HepG2 (cell line): Measurements from ENCODE around the gene BRCA1. TPM values are rescaled to one million over a fixed set of nuclear protein-coding genes. Genes with fewer than 3 reads are reported as not detected.

ENCODE experiments used
- AGO1 ChIP-seq: fragments of 200-400 bp; formaldehyde crosslinking; IDR thresholded peaks from 2 replicates; pipeline ENCODE4 v1.6.1; 2017; ENCODE audit warnings: mild to moderate bottlenecking, low read depth, low read length, moderate library complexity; ENCODE audit not compliant: poor library complexity, severe bottlenecking
- ARNTL ChIP-seq: sonication (generic); formaldehyde crosslinking; IDR thresholded peaks from 2 replicates; pipeline ENCODE4 v1.4.0; 2020; ENCODE audit warnings: mild to moderate bottlenecking, missing genetic modification reagents
- GFI1 ChIP-seq: sonication (generic); formaldehyde crosslinking; IDR thresholded peaks from 2 replicates; pipeline ENCODE4 v1.5.0; 2020; ENCODE audit warnings: missing genetic modification reagents, mild to moderate bottlenecking, borderline replicate concordance
- GZF1 ChIP-seq: sonication (generic); formaldehyde crosslinking; IDR thresholded peaks from 2 replicates; pipeline ENCODE4 v1.5.1; 2020; ENCODE audit warnings: mild to moderate bottlenecking, missing genetic modification reagents
- HDAC1 ChIP-seq: sonication (generic); formaldehyde crosslinking; IDR thresholded peaks from 2 replicates; pipeline ENCODE4 v1.5.1; 2020; ENCODE audit warnings: mild to moderate bottlenecking, missing genetic modification reagents
- HOXA3 ChIP-seq: sonication (generic); formaldehyde crosslinking; IDR thresholded peaks from 2 replicates; pipeline ENCODE4 v1.5.0; 2020; ENCODE audit warnings: missing genetic modification reagents
- ISL2 ChIP-seq: sonication (generic); formaldehyde crosslinking; IDR thresholded peaks from 2 replicates; pipeline ENCODE4 v1.5.0; 2020; ENCODE audit warnings: missing genetic modification reagents
- MBD4 ChIP-seq: IDR thresholded peaks from 2 replicates; pipeline ENCODE4 v1.6.1; 2012; ENCODE audit warnings: low read length, inconsistent platforms, borderline replicate concordance
- MLX ChIP-seq: IDR thresholded peaks from 2 replicates; pipeline ENCODE4 v1.6.1; 2016
- NFE2 ChIP-seq: sonication (generic); formaldehyde crosslinking; IDR thresholded peaks from 2 replicates; pipeline ENCODE4 v1.4.0; 2020; ENCODE audit warnings: missing genetic modification reagents
- RBAK ChIP-seq: sonication (generic); formaldehyde crosslinking; IDR thresholded peaks from 2 replicates; pipeline ENCODE4 v1.5.1; 2020; ENCODE audit warnings: mild to moderate bottlenecking, missing genetic modification reagents
- RELA ChIP-seq: sonication (generic); formaldehyde crosslinking; IDR thresholded peaks from 2 replicates; pipeline ENCODE4 v1.4.0; 2020; ENCODE audit warnings: missing genetic modification reagents
- TBX2 ChIP-seq: sonication (generic); formaldehyde crosslinking; IDR thresholded peaks from 2 replicates; pipeline ENCODE4 v1.5.0; 2020; ENCODE audit warnings: missing genetic modification reagents, mild to moderate bottlenecking, borderline replicate concordance
- TCF12 ChIP-seq, 2 experiments: fragments of 450-650 bp in 1 of 2; sonication (generic) in 1 of 2; formaldehyde crosslinking in 1 of 2; IDR thresholded peaks; 2 replicates each; pipeline versions ENCODE4 v1.6.1 to v1.8.0; 2017 to 2022; ENCODE audit warnings: antibody characterized with exemption in 1 of 2, mild to moderate bottlenecking in 1 of 2, missing genetic modification reagents in 1 of 2, moderate library complexity in 1 of 2
- TMF1 ChIP-seq: sonication (generic); formaldehyde crosslinking; IDR thresholded peaks from 2 replicates; pipeline ENCODE4 v1.8.1; 2022; ENCODE audit warnings: low read depth, missing genetic modification reagents
- ZFP62 ChIP-seq: sonication (generic); formaldehyde crosslinking; IDR thresholded peaks from 2 replicates; pipeline ENCODE4 v1.4.0; 2020; ENCODE audit warnings: missing genetic modification reagents
- ZNF138 ChIP-seq: sonication (generic); formaldehyde crosslinking; IDR thresholded peaks from 2 replicates; pipeline ENCODE4 v1.5.0; 2020; ENCODE audit warnings: mild to moderate bottlenecking, low read depth, missing genetic modification reagents
- ZNF230 ChIP-seq: sonication (generic); formaldehyde crosslinking; IDR thresholded peaks from 2 replicates; pipeline ENCODE4 v1.4.0; 2020; ENCODE audit warnings: mild to moderate bottlenecking, missing genetic modification reagents
- ZNF263 ChIP-seq: sonication (generic); formaldehyde crosslinking; IDR thresholded peaks from 2 replicates; pipeline ENCODE4 v1.4.0; 2020; ENCODE audit warnings: missing genetic modification reagents
- ZNF335 ChIP-seq: sonication (generic); formaldehyde crosslinking; IDR thresholded peaks from 2 replicates; pipeline ENCODE4 v1.4.0; 2020; ENCODE audit warnings: missing genetic modification reagents
- ZNF354B ChIP-seq: sonication (generic); formaldehyde crosslinking; IDR thresholded peaks from 2 replicates; pipeline ENCODE4 v1.8.0; 2022; ENCODE audit warnings: mild to moderate bottlenecking, missing genetic modification reagents
- ZNF501 ChIP-seq: sonication (generic); formaldehyde crosslinking; IDR thresholded peaks from 2 replicates; pipeline ENCODE4 v1.5.1; 2020; ENCODE audit warnings: mild to moderate bottlenecking, moderate library complexity, missing genetic modification reagents
- ZNF513 ChIP-seq: sonication (generic); formaldehyde crosslinking; conservative IDR thresholded peaks from 2 replicates; pipeline ENCODE4 v1.5.0; 2020; ENCODE audit warnings: missing genetic modification reagents
- ZNF550 ChIP-seq: sonication (generic); formaldehyde crosslinking; IDR thresholded peaks from 2 replicates; pipeline ENCODE4 v1.4.0; 2020; ENCODE audit warnings: mild to moderate bottlenecking, missing genetic modification reagents, borderline replicate concordance
- ZNF883 ChIP-seq: sonication (generic); formaldehyde crosslinking; IDR thresholded peaks from 2 replicates; pipeline ENCODE4 v1.5.1; 2020; ENCODE audit warnings: mild to moderate bottlenecking, missing genetic modification reagents; ENCODE audit errors: not compliant biosample characterization
- ZNF891 ChIP-seq: sonication (generic); formaldehyde crosslinking; IDR thresholded peaks from 2 replicates; pipeline ENCODE4 v1.5.0; 2020; ENCODE audit warnings: mild to moderate bottlenecking, missing genetic modification reagents
- polyA plus RNA-seq, 8 experiments: library from polyadenylated mRNA; depleted of rRNA in 3 of 8; stranded (reverse) in 7 of 8; unstranded in 1 of 8; fragments of >200 nt; fragmentation: Illumina TruSeq in 4 of 8; extraction: Trizol in 4 of 8; gene quantifications; 2 replicates each; pipeline versions ENCODE4 v1.2.1 to v1.2.3, GENCODE V29; 2011 to 2016; ENCODE audit warnings: low read depth in 4 of 8, missing spikeins in 1 of 8, mixed read lengths in 1 of 8; ENCODE audit not compliant: insufficient read depth in 1 of 8
- total RNA-seq, 5 experiments: library from RNA; depleted of rRNA; stranded (reverse); fragments of >200 nt; fragmentation: Illumina TruSeq; extraction: Trizol; gene quantifications; 2 replicates each; pipeline ENCODE4 v1.2.3, GENCODE V29; 2016; ENCODE audit warnings: low read depth in 1 of 5
- TF ChIP-seq, protein P1 (sequence below), 2 experiments: sonication (generic) in 1 of 2; formaldehyde crosslinking in 1 of 2; IDR thresholded peaks; 2 replicates each; pipeline versions ENCODE4 v1.4.0 to v1.6.1; 2018 to 2020; ENCODE audit warnings: missing genetic modification reagents in 2 of 2, borderline replicate concordance in 1 of 2, low read depth in 1 of 2, mild to moderate bottlenecking in 1 of 2, missing biosample characterization in 1 of 2

The BRCA1 gene
- total and polyA plus RNA-seq, 2 of the 13 experiments (the other 11 are each of a cell fraction or from before 2014, with no cell fraction given): 13.3 to 37.5 TPM

GRCh38 chr17:43021741-43022512 lies 103.2 kb downstream of the BRCA1 start, which contains the start of gene VAT1 (continued):
- TF ChIP-seq, protein P1, sequence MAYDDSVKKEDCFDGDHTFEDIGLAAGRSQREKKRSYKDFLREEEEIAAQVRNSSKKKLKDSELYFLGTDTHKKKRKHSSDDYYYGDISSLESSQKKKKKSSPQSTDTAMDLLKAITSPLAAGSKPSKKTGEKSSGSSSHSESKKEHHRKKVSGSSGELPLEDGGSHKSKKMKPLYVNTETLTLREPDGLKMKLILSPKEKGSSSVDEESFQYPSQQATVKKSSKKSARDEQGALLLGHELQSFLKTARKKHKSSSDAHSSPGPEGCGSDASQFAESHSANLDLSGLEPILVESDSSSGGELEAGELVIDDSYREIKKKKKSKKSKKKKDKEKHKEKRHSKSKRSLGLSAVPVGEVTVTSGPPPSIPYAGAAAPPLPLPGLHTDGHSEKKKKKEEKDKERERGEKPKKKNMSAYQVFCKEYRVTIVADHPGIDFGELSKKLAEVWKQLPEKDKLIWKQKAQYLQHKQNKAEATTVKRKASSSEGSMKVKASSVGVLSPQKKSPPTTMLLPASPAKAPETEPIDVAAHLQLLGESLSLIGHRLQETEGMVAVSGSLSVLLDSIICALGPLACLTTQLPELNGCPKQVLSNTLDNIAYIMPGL (CRISPR knock-in tag; IDR thresholded peaks at IDR 0.05; ENCODE audit: borderline replicate concordance in 1 of 2, low read depth in 1 of 2): peak; percentile 91 to 96
- peak; percentile 61; the same call in 1 of the 2 replicates for TF ChIP-seq ARNTL (CRISPR knock-in tag)
- no peak for TF ChIP-seq MBD4
- TF ChIP-seq TMF1 (CRISPR knock-in tag): 0 out of 2 replicates have a peak, but pooled peaks have one; percentile 20
- peak; percentile 89 for TF ChIP-seq ZNF891
- TF ChIP-seq ZFP62 (CRISPR knock-in tag): peak; percentile 86; the same call in 1 of the 2 replicates
- peak; percentile 89; the same call in 1 of the 2 replicates for TF ChIP-seq ZNF230
- no peak for TF ChIP-seq NFE2 (CRISPR knock-in tag)
- TF ChIP-seq TCF12 (IDR thresholded peaks at IDR 0.05): no peak
- TF ChIP-seq TCF12 (CRISPR knock-in tag; IDR thresholded peaks at IDR 0.05): no peak
- TF ChIP-seq ZNF550 (CRISPR knock-in tag): no peak
- TF ChIP-seq GFI1 (CRISPR knock-in tag): no peak
- TF ChIP-seq ZNF501 (CRISPR knock-in tag): peak; percentile 95
- TF ChIP-seq HDAC1 (CRISPR knock-in tag): peak; percentile 94
- peak; percentile 57 for TF ChIP-seq ISL2
- TF ChIP-seq TBX2 (CRISPR knock-in tag): peak; percentile 84; the same call in 1 of the 2 replicates
- TF ChIP-seq HOXA3 (CRISPR knock-in tag): peak; percentile 46; the same call in 1 of the 2 replicates
- no peak for TF ChIP-seq RBAK
- TF ChIP-seq ZNF138: 0 out of 2 replicates have a peak, but pooled peaks have one; percentile 22
- peak; percentile 90 for TF ChIP-seq ZNF883
- TF ChIP-seq GZF1: no peak
- no peak for TF ChIP-seq MLX
- no peak for TF ChIP-seq RELA (CRISPR knock-in tag)
- peak; percentile 79; the same call in 1 of the 2 replicates for TF ChIP-seq ZNF513 (CRISPR knock-in tag)
- TF ChIP-seq ZNF335 (CRISPR knock-in tag): no peak
- peak; percentile 64; the same call in 1 of the 2 replicates for TF ChIP-seq ZNF263 (CRISPR knock-in tag)
- TF ChIP-seq AGO1: peak; percentile 45
- TF ChIP-seq ZNF354B: no peak
